SU-DHL-6 (cell line): ENCODE data around the gene ZRANB2.

Experiments
- H2AFZ ChIP-seq: fragments of 200-600 bp; sonication (generic); 2 replicates; pipeline ENCODE4 v1.6.1; 2014; ENCODE audit warnings: low read depth, mild to moderate bottlenecking, moderate library complexity, mixed read lengths, antibody characterized with exemption, low read length; ENCODE audit not compliant: severe bottlenecking
- H3F3A ChIP-seq: fragments of 200-600 bp; shearing (Covaris generic); 2 replicates; pipeline ENCODE4 v1.6.0; 2016; ENCODE audit warnings: antibody characterized with exemption, mild to moderate bottlenecking; ENCODE audit not compliant: insufficient read depth
- H3K27ac ChIP-seq: fragments of 200-600 bp; sonication (generic); 2 replicates; pipeline ENCODE4 v1.5.1; 2016; ENCODE audit warnings: low read depth, mild to moderate bottlenecking, low read length, moderate library complexity, mixed read lengths
- H3K27me3 ChIP-seq: fragments of 200-600 bp; sonication (generic), shearing (Covaris generic); 2 replicates; pipeline ENCODE4 v1.6.0; 2014; ENCODE audit warnings: mild to moderate bottlenecking, low read length
- H3K36me3 ChIP-seq: fragments of 200-600 bp; sonication (generic); 2 replicates; pipeline ENCODE4 v1.6.1; 2014; ENCODE audit warnings: mild to moderate bottlenecking, low read length, mixed read lengths
- H3K4me2 ChIP-seq: fragments of 300-600, 200-600 bp; shearing (Covaris generic), sonication (generic); 2 replicates; pipeline ENCODE4 v1.6.0; 2014; ENCODE audit warnings: low read length, low read depth, mild to moderate bottlenecking; ENCODE audit not compliant: poor library complexity, severe bottlenecking
- H3K4me3 ChIP-seq: fragments of 200-600 bp; sonication (generic); 2 replicates; pipeline ENCODE4 v1.5.1; 2014; ENCODE audit warnings: antibody characterized with exemption, low read length, mild to moderate bottlenecking, mixed read lengths; ENCODE audit not compliant: insufficient read depth, poor library complexity, severe bottlenecking
- H3K79me2 ChIP-seq: fragments of 200-600 bp; sonication (generic); 2 replicates; pipeline ENCODE4 v1.6.1; 2014; ENCODE audit warnings: mild to moderate bottlenecking, low read length, moderate library complexity; ENCODE audit not compliant: insufficient read depth
- H3K9ac ChIP-seq: fragments of 200-600 bp; sonication (generic); 2 replicates; pipeline ENCODE4 v1.7.0; 2014; ENCODE audit warnings: mild to moderate bottlenecking, low read length
- H3K9me2 ChIP-seq: fragments of 200-600 bp; sonication (generic); replicated peaks from 2 replicates; pipeline ENCODE4 v1.6.1; 2014; ENCODE audit warnings: low read length; ENCODE audit not compliant: insufficient read depth
- H3K9me3 ChIP-seq: fragments of 200-600 bp; sonication (generic); 2 replicates; pipeline ENCODE4 v1.6.1; 2014; ENCODE audit warnings: low read length, mixed read lengths; ENCODE audit not compliant: insufficient read depth
- H4K20me1 ChIP-seq: fragments of 200-600 bp; sonication (generic); 2 replicates; pipeline ENCODE4 v1.6.1; 2014; ENCODE audit warnings: low read depth, mild to moderate bottlenecking, antibody characterized with exemption, low read length, moderate library complexity, mixed read lengths
- CTCF ChIP-seq: fragments of 200-600 bp; sonication (generic); IDR thresholded peaks from one replicate; pipeline ENCODE4 v1.5.1; 2017; ENCODE audit warnings: antibody characterized with exemption, mild to moderate bottlenecking, low read length, moderate library complexity; ENCODE audit not compliant: insufficient read depth, poor library complexity, severe bottlenecking
- EZH2phosphoT487 ChIP-seq: fragments of 200-600 bp; sonication (generic), shearing (Covaris generic); conservative IDR thresholded peaks from 2 replicates; pipeline ENCODE4 v1.6.1; 2018; ENCODE audit warnings: mild to moderate bottlenecking, antibody characterized with exemption, low read length, moderate library complexity, mixed read lengths

ZRANB2 gene

GRCh38 chr1:71033136-71033535, 47.7 kb downstream of the ZRANB2 start:
- no peaks in the 10 kb centered on the region for H3K27me3 ChIP-seq
- TF ChIP-seq EZH2phosphoT487: no peak
- TF ChIP-seq CTCF: no peak
- no peak overlapping the region for H3K4me3 ChIP-seq
- no peak overlapping the region for H2AFZ ChIP-seq
- no peaks in the 10 kb centered on the region for H3K79me2 ChIP-seq
- no peaks in the 10 kb centered on the region for H4K20me1 ChIP-seq
- no peak overlapping the region for H3K27ac ChIP-seq
- no peak overlapping the region for H3K9ac ChIP-seq
- no peaks in the 10 kb centered on the region for H3K36me3 ChIP-seq
- H3K9me2 ChIP-seq: no peaks in the 10 kb centered on the region
- H3K4me2 ChIP-seq: no peak overlapping the region
- H3K9me3 ChIP-seq: no peaks in the 10 kb centered on the region
- H3F3A ChIP-seq: no peaks in the 10 kb centered on the region

GRCh38 chr1:71031426-71031825, 49.4 kb downstream of the ZRANB2 start:
- Histone ChIP-seq H3K9ac (no peak overlapping the region), H3K27ac (no peak overlapping the region), H3F3A (no peaks in the 10 kb centered on the region), H3K9me3 (no peaks in the 10 kb centered on the region), H3K27me3 (no peaks in the 10 kb centered on the region), H2AFZ (no peak overlapping the region), H3K4me2 (no peak overlapping the region), H3K79me2 (no peaks in the 10 kb centered on the region), H3K4me3 (no peak overlapping the region), H4K20me1 (no peaks in the 10 kb centered on the region), H3K36me3 (no peaks in the 10 kb centered on the region), H3K9me2 (no peaks in the 10 kb centered on the region)
- TF ChIP-seq CTCF (no peak), EZH2phosphoT487 (no peak)

GRCh38 chr1:71030026-71030425, 50.8 kb downstream of the ZRANB2 start:
- no peaks in the 10 kb centered on the region for H3K36me3 ChIP-seq
- no peak overlapping the region for H2AFZ ChIP-seq
- H3K9me3 ChIP-seq: no peaks in the 10 kb centered on the region
- H3K9me2 ChIP-seq: no peaks in the 10 kb centered on the region
- H3K4me3 ChIP-seq: no peak overlapping the region
- no peak overlapping the region for H3K4me2 ChIP-seq
- TF ChIP-seq EZH2phosphoT487 (no peak), CTCF (no peak)
- H3F3A ChIP-seq: no peaks in the 10 kb centered on the region
- no peak overlapping the region for H3K27ac ChIP-seq
- H3K9ac ChIP-seq: no peak overlapping the region
- no peaks in the 10 kb centered on the region for H3K27me3 ChIP-seq
- no peaks in the 10 kb centered on the region for H4K20me1 ChIP-seq
- H3K79me2 ChIP-seq: no peaks in the 10 kb centered on the region

GRCh38 chr1:71028981-71029380, 51.9 kb downstream of the ZRANB2 start:
- Histone ChIP-seq H3K9me3 (no peaks in the 10 kb centered on the region), H4K20me1 (no peaks in the 10 kb centered on the region), H3K27ac (no peak overlapping the region), H3K4me2 (no peak overlapping the region), H3F3A (no peaks in the 10 kb centered on the region), H2AFZ (no peak overlapping the region), H3K36me3 (no peaks in the 10 kb centered on the region), H3K9me2 (no peaks in the 10 kb centered on the region), H3K27me3 (no peaks in the 10 kb centered on the region), H3K79me2 (no peaks in the 10 kb centered on the region), H3K9ac (no peak overlapping the region), H3K4me3 (no peak overlapping the region)
- TF ChIP-seq CTCF (no peak), EZH2phosphoT487 (no peak)
